K562 (cell line): ENCODE measurements around the gene IGSF21. TPM values are rescaled to one million over a fixed set of nuclear protein-coding genes. Genes with fewer than 3 reads are reported as not detected.

Experiments
- ATAC-seq: fragments of 200-7000 bp; cut with Tn5 transposase; 3 replicates; pipeline ENCODE4 v1.9.1; 2020; ENCODE audit warnings: moderate library complexity
- BruUV-seq: library from RNA; stranded (reverse); fragments of 400-500 nt; replicated peaks from 2 replicates; lab custom pipeline; 2021; lab: Mats Ljungman, UMichigan
- CTCF ChIA-PET: fragments of 300-600 bp; formaldehyde crosslinking; extraction: SDS; loops from one replicate; lab custom pipeline; 2021; ENCODE audit warnings: low intra/inter-chr PET ratio; lab: Yijun Ruan, JAX
- POLR2A ChIA-PET: fragments of 300-600, 350-650 bp; sonication (Branson Sonifier 250); formaldehyde crosslinking; extraction: SDS; loops from one replicate; lab custom pipeline; 2021; ENCODE audit warnings: antibody characterized with exemption, inconsistent platforms; lab: Yijun Ruan, JAX
- DNase-seq, 4 experiments: peaks; one replicate each; pipeline versions ENCODE4 v3.0.0 to v3.0.0-alpha.2; 2011 to 2018; ENCODE audit warnings: low spot score in 3 of 4, mixed read lengths in 3 of 4; ENCODE audit errors: extremely low read depth in 1 of 4
- FAIRE-seq: peaks from 2 replicates; lab custom pipeline; 2011; peaks lifted over from hg19 to GRCh38; lab: Jason Lieb, UNC
- H2AFZ ChIP-seq: 2 replicates; pipeline ENCODE4 v1.6.0; 2011; ENCODE audit warnings: low read depth, low read length, control low read depth, inconsistent platforms
- H3K27ac ChIP-seq: fragments of 200-600 bp; 3 replicates; pipeline ENCODE4 v1.8.0; 2011; ENCODE audit warnings: low read depth, mild to moderate bottlenecking, control low read depth, inconsistent platforms, low read length, moderate library complexity, mixed read lengths; ENCODE audit errors: extremely low read depth
- H3K27me3 ChIP-seq, 2 experiments: fragments of 300-600 bp in 1 of 2; 2 replicates in 1 of 2; 3 replicates in 1 of 2; pipeline versions ENCODE4 v1.6.0 to v1.8.0; 2011; ENCODE audit warnings: inconsistent platforms in 2 of 2, low read length in 2 of 2, mild to moderate bottlenecking in 1 of 2, mixed read lengths in 1 of 2, moderate library complexity in 1 of 2; ENCODE audit not compliant: control insufficient read depth in 2 of 2, insufficient read depth in 2 of 2
- H3K36me3 ChIP-seq: fragments of 300-600 bp; 3 replicates; pipeline ENCODE4 v1.8.0; 2011; ENCODE audit warnings: mild to moderate bottlenecking, low read length, inconsistent platforms; ENCODE audit not compliant: control insufficient read depth, insufficient read depth
- H3K4me1 ChIP-seq, 2 experiments: fragments of 200-600 bp in 1 of 2; replicated peaks in 1 of 2; 2 replicates in 1 of 2; 3 replicates in 1 of 2; pipeline versions ENCODE4 v1.5.1 to v1.8.0; 2011; ENCODE audit warnings: inconsistent platforms in 2 of 2, low read length in 2 of 2, mild to moderate bottlenecking in 1 of 2, mixed read lengths in 1 of 2, moderate library complexity in 1 of 2; ENCODE audit not compliant: control insufficient read depth in 2 of 2, insufficient read depth in 2 of 2
- H3K4me2 ChIP-seq: 2 replicates; pipeline ENCODE4 v1.6.1; 2011; ENCODE audit warnings: low read length, control low read depth, inconsistent platforms, mixed read lengths; ENCODE audit not compliant: insufficient read depth
- H3K4me3 ChIP-seq: fragments of 200-600 bp; sonication (generic), shearing (Covaris generic); 2 replicates; pipeline ENCODE4 v1.5.1; 2016; ENCODE audit warnings: control low read depth, inconsistent platforms
- H3K79me2 ChIP-seq: fragments of 200-600 bp; 3 replicates; pipeline ENCODE4 v1.8.0; 2011; ENCODE audit warnings: low read length, inconsistent platforms; ENCODE audit not compliant: control insufficient read depth, insufficient read depth
- H3K9ac ChIP-seq, 2 experiments: 2 replicates each; pipeline versions ENCODE4 v1.6.0 to v1.6.1; 2011; ENCODE audit warnings: low read depth in 2 of 2, low read length in 2 of 2, control low read depth in 1 of 2, inconsistent platforms in 1 of 2, mild to moderate bottlenecking in 1 of 2, mixed read lengths in 1 of 2; ENCODE audit not compliant: insufficient read depth in 1 of 2
- H3K9me1 ChIP-seq: one replicate; pipeline ENCODE4 v1.6.0; 2011; ENCODE audit warnings: inconsistent platforms, mild to moderate bottlenecking, low read length, moderate library complexity; ENCODE audit not compliant: control insufficient read depth, insufficient read depth
- H3K9me3 ChIP-seq: replicated peaks from 2 replicates; pipeline ENCODE4 v1.5.1; 2011; ENCODE audit warnings: low read depth, low read length, inconsistent platforms; ENCODE audit not compliant: control insufficient read depth, insufficient read depth
- H4K20me1 ChIP-seq: replicated peaks from 2 replicates; pipeline ENCODE4 v1.6.1; 2011; ENCODE audit warnings: low read length, inconsistent platforms, mixed read lengths; ENCODE audit not compliant: control insufficient read depth, insufficient read depth
- GMEB1 ChIP-seq: fragments of 250-450 bp; sonication (Bioruptor Pico); IDR thresholded peaks from 2 replicates; pipeline ENCODE4 v1.4.0; 2020; ENCODE audit warnings: mild to moderate bottlenecking
- NR1H2 ChIP-seq: sonication (generic); formaldehyde crosslinking; IDR thresholded peaks from 2 replicates; pipeline ENCODE4 v1.4.0; 2020; ENCODE audit warnings: mild to moderate bottlenecking, missing genetic modification reagents
- RCOR1 ChIP-seq, 2 experiments: IDR thresholded peaks; 2 replicates each; pipeline ENCODE4 v1.6.1; 2012; ENCODE audit warnings: low read depth in 2 of 2, low read length in 2 of 2, borderline replicate concordance in 1 of 2, improper control_type of control experiment in 1 of 2
- SIX5 ChIP-seq, 2 experiments: IDR thresholded peaks; 2 replicates each; pipeline ENCODE4 v1.6.1; 2011; ENCODE audit warnings: low read length in 2 of 2, borderline replicate concordance in 1 of 2, low read depth in 1 of 2, mild to moderate bottlenecking in 1 of 2, moderate library complexity in 1 of 2; ENCODE audit not compliant: insufficient read depth in 1 of 2
- SMARCC2 ChIP-seq: fragments of 450-650 bp; IDR thresholded peaks from 2 replicates; pipeline ENCODE4 v1.6.1; 2017; ENCODE audit warnings: antibody characterized with exemption, moderate library complexity, mild to moderate bottlenecking, low read depth
- ZNF316 ChIP-seq: fragments of 450-650 bp; IDR thresholded peaks from 2 replicates; pipeline ENCODE4 v1.6.1; 2016
- ZNF707 ChIP-seq: fragments of 250-450 bp; sonication (Bioruptor Pico); conservative IDR thresholded peaks from 2 replicates; pipeline ENCODE4 v1.8.0; 2022; ENCODE audit warnings: inconsistent platforms, mild to moderate bottlenecking, moderate library complexity
- ZNF76 ChIP-seq: fragments of 250-450 bp; sonication (Bioruptor Pico); IDR thresholded peaks from 2 replicates; pipeline ENCODE4 v1.4.0; 2020; ENCODE audit warnings: mild to moderate bottlenecking, moderate library complexity, borderline replicate concordance
- ZNF79 ChIP-seq: fragments of 250-450 bp; sonication (Bioruptor Pico); IDR thresholded peaks from 2 replicates; pipeline ENCODE4 v1.4.0; 2020; ENCODE audit warnings: low read depth, mild to moderate bottlenecking, moderate library complexity
- WGBS: fragments of 100-300 bp; shearing (Covaris generic); methylation state at CpG from one replicate; pipeline ENCODE4 v1.1.6; 2016; ENCODE audit warnings: low coverage, mixed read lengths; ENCODE audit not compliant: insufficient coverage; ENCODE audit errors: missing lambda C conversion rate; 5-methylcytosine and 5-hydroxymethylcytosine counted together
- in situ Hi-C: fragments of 300-500 bp; cut with MboI; formaldehyde crosslinking; loops from 4 replicates; pipeline ENCODE4 v1.15.0; 2018; ENCODE audit warnings: inconsistent platforms, mixed read lengths
- intact Hi-C: fragments of 100-400 bp; cut with micrococcal nuclease; formaldehyde crosslinking; loops from 2 replicates; pipeline ENCODE4 v1.14.2; 2022
- polyA plus RNA-seq, 8 experiments: library from polyadenylated mRNA; depleted of rRNA in 4 of 8; stranded (reverse) in 5 of 8; unstranded in 3 of 8; fragments of >200 nt; fragmentation: Nextera tagmentation in 2 of 8; fragmentation: Illumina TruSeq in 1 of 8; extraction: Ambion mirVana in 2 of 8; extraction: Trizol in 1 of 8; gene quantifications; 2 replicates each; pipeline versions ENCODE4 v1.2.1 to v1.2.3, GENCODE V29; 2011 to 2014; ENCODE audit warnings: inconsistent platforms in 1 of 8, missing spikeins in 1 of 8
- total RNA-seq, 7 experiments: library from RNA; depleted of rRNA in 6 of 7; stranded (reverse); fragments of >200 nt in 6 of 7; fragmentation: Illumina TruSeq in 2 of 7; extraction: Trizol in 2 of 7; gene quantifications; 2 replicates each; pipeline versions ENCODE4 v1.2.1 to v1.2.3, GENCODE V29; 2011 to 2021; ENCODE audit warnings: low replicate concordance in 1 of 7

The IGSF21 gene
- total and polyA plus RNA-seq, 9 of the 15 experiments (the other 6 are each of a cell fraction or from before 2014, with no cell fraction given): not detected

- BruUV-seq: no TSS peak
- no peaks in the 10 kb centered on the region for H3K9me1 ChIP-seq
- H3K9ac ChIP-seq: no peak overlapping the region
- H3K4me1 ChIP-seq: no peaks in the 10 kb centered on the region
- no peaks in the 10 kb centered on the region for H3K9me3 ChIP-seq
- H3K79me2 ChIP-seq: no peaks in the 10 kb centered on the region
- H3K4me2 ChIP-seq: no peak overlapping the region
- ChIA-PET CTCF (interaction anchor here (0.6 kb wide), 1 partner anchor 218 kb away, joined by 3 read pairs; no protein-coding TSS in a partner anchor), POLR2A (interaction anchor here (1.0 kb wide), 1 partner anchor 10 kb away, joined by 3 read pairs; no protein-coding TSS in a partner anchor)
- peaks cover 0 to 50% of the 10 kb centered on the region in 2 experiments; a peak in 3 of 5 replicates for H3K27me3 ChIP-seq
- no peak for DNase-seq
- H4K20me1 ChIP-seq: no peaks in the 10 kb centered on the region
- no peak overlapping the region for H3K4me3 ChIP-seq
- in situ Hi-C loops: no loop called here
- 5% methylated on average over 7 of the region's 7 CpGs for WGBS
- ATAC-seq: no peak
- no peak overlapping the region for H3K27ac ChIP-seq
- TF ChIP-seq ZNF76 (no peak), NR1H2 (CRISPR knock-in tag) (no peak), ZNF316 (no peak), SMARCC2 (no peak), ZNF707 (CRISPR knock-in tag) (no peak)
- intact Hi-C loops: loop anchor here (10.0 kb wide), 1 partner anchor 252 kb away; no protein-coding TSS in a partner anchor
- H3K36me3 ChIP-seq: no peaks in the 10 kb centered on the region
- H2AFZ ChIP-seq: no peak overlapping the region
- FAIRE-seq: no peak
These were observed 215.7 kb downstream of the IGSF21 start for GRCh38 chr1:18323259-18323658.

- 4% methylated on average over 10 of the region's 10 CpGs for WGBS
- in situ Hi-C loops (no loop called here), intact Hi-C loops (loop anchor here (10.0 kb wide), 1 partner anchor 251 kb away; no protein-coding TSS in a partner anchor)
- no peaks in the 10 kb centered on the region for H4K20me1 ChIP-seq
- H3K4me2 ChIP-seq: no peak overlapping the region
- no peaks in the 10 kb centered on the region for H3K9me1 ChIP-seq
- H3K9ac ChIP-seq: no peak overlapping the region
- FAIRE-seq: peak; percentile 80
- H3K27me3 ChIP-seq: peaks cover 0 to 50% of the 10 kb centered on the region in 2 experiments; a peak in 3 of 5 replicates
- ChIA-PET POLR2A (interaction anchor here (1.0 kb wide), 1 partner anchor 8 kb away, joined by 4 read pairs; no protein-coding TSS in a partner anchor), CTCF (interaction anchor here (1.0 kb wide), 1 partner anchor 252 kb away, joined by 3 read pairs; no protein-coding TSS in a partner anchor)
- no peak overlapping the region for H3K27ac ChIP-seq
- no TSS peak for BruUV-seq
- H3K36me3 ChIP-seq: no peaks in the 10 kb centered on the region
- no peak overlapping the region for H3K4me3 ChIP-seq
- peak; percentile 61 to 84 (median 76) for DNase-seq
- no peak overlapping the region for H2AFZ ChIP-seq
- no peaks in the 10 kb centered on the region for H3K9me3 ChIP-seq
- no peaks in the 10 kb centered on the region for H3K79me2 ChIP-seq
- ATAC-seq: peak; percentile 89
- H3K4me1 ChIP-seq: no peaks in the 10 kb centered on the region
- TF ChIP-seq ZNF79 (CRISPR knock-in tag) (no peak), SIX5 (IDR thresholded peaks at IDR 0.05; ENCODE audit: borderline replicate concordance in 1 of 2, insufficient read depth in 1 of 2, low read depth in 1 of 2, low read length in 2 of 2) (no peak), GMEB1 (CRISPR knock-in tag) (no peak), RCOR1 (IDR thresholded peaks at IDR 0.05; ENCODE audit: borderline replicate concordance in 1 of 2, low read depth in 2 of 2, low read length in 2 of 2) (0 out of 4 replicates have a peak, but pooled peaks of 1 of the 2 experiments have one; percentile 39)
These were observed 216.6 kb downstream of the IGSF21 start for GRCh38 chr1:18324246-18324645.
